ENCODE results near the gene RNPEPL1.
"Not testable (repeated sequence)": the region's sequence is repeated elsewhere in the genome, so short reads cannot be mapped to it uniquely, and the experiment has no call there.

RNPEPL1 gene

GRCh38 chr2:240538031-240538780 lies 30.1 kb upstream of the RNPEPL1 start:
- DNase-seq (ENCODE audit: low read depth), result no peak
- no peak overlapping the region for H3K4me3 ChIP-seq (ENCODE audit: low read depth, low read length)
- TF ChIP-seq CTCF (IDR thresholded peaks at IDR 0.05; ENCODE audit: low read depth, low read length), result no peak
- TF ChIP-seq MYC (IDR thresholded peaks at IDR 0.05; ENCODE audit: low read depth, low read length), result no peak
- no peak for TF ChIP-seq POLR2A (IDR thresholded peaks at IDR 0.05; ENCODE audit: extremely low read depth, insufficient read length)
- no peak for TF ChIP-seq MAX (IDR thresholded peaks at IDR 0.05; ENCODE audit: low read depth, low read length)

- not testable (repeated sequence) for H3K4me3 ChIP-seq (ENCODE audit: low read depth, low read length); DNase-seq (ENCODE audit: low read depth)
These were observed 29.2 kb upstream of the RNPEPL1 start for GRCh38 chr2:240539101-240539500.

- no peak for DNase-seq (ENCODE audit: low read depth)
- TF ChIP-seq POLR2A (IDR thresholded peaks at IDR 0.05; ENCODE audit: extremely low read depth, insufficient read length) (no peak), CTCF (IDR thresholded peaks at IDR 0.05; ENCODE audit: low read depth, low read length) (no peak), MYC (IDR thresholded peaks at IDR 0.05; ENCODE audit: low read depth, low read length) (no peak), MAX (IDR thresholded peaks at IDR 0.05; ENCODE audit: low read depth, low read length) (no peak)
- no peak overlapping the region for H3K4me3 ChIP-seq (ENCODE audit: low read depth, low read length)
These were observed 28.4 kb upstream of the RNPEPL1 start for GRCh38 chr2:240539906-240540305.

- no peak overlapping the region for H3K4me3 ChIP-seq (ENCODE audit: low read depth, low read length)
- no peak for DNase-seq (ENCODE audit: low read depth)
These were observed 17.0 kb upstream of the RNPEPL1 start for GRCh38 chr2:240551288-240551687.

GRCh38 chr2:240551811-240552210 lies 16.5 kb upstream of the RNPEPL1 start:
- no peak overlapping the region for H3K4me3 ChIP-seq (ENCODE audit: low read depth, low read length)
- DNase-seq (ENCODE audit: low read depth), result no peak
- TF ChIP-seq POLR2A (IDR thresholded peaks at IDR 0.05; ENCODE audit: extremely low read depth, insufficient read length), result no peak
- no peak for TF ChIP-seq CTCF (IDR thresholded peaks at IDR 0.05; ENCODE audit: low read depth, low read length)
- TF ChIP-seq MAX (IDR thresholded peaks at IDR 0.05; ENCODE audit: low read depth, low read length), result no peak
- no peak for TF ChIP-seq MYC (IDR thresholded peaks at IDR 0.05; ENCODE audit: low read depth, low read length)

More at GRCh38 chr2:240551288-240551687, 17.0 kb upstream of the RNPEPL1 start:
- no peak for TF ChIP-seq CTCF (IDR thresholded peaks at IDR 0.05; ENCODE audit: low read depth, low read length)
- no peak for TF ChIP-seq MYC (IDR thresholded peaks at IDR 0.05; ENCODE audit: low read depth, low read length)
- no peak for TF ChIP-seq POLR2A (IDR thresholded peaks at IDR 0.05; ENCODE audit: extremely low read depth, insufficient read length)
- no peak for TF ChIP-seq MAX (IDR thresholded peaks at IDR 0.05; ENCODE audit: low read depth, low read length)

- DNase-seq (ENCODE audit: low read depth), result no peak
- no peak for TF ChIP-seq MYC (IDR thresholded peaks at IDR 0.05; ENCODE audit: low read depth, low read length)
- no peak for TF ChIP-seq POLR2A (IDR thresholded peaks at IDR 0.05; ENCODE audit: extremely low read depth, insufficient read length)
- no peak for TF ChIP-seq CTCF (IDR thresholded peaks at IDR 0.05; ENCODE audit: low read depth, low read length)
- no peak for TF ChIP-seq MAX (IDR thresholded peaks at IDR 0.05; ENCODE audit: low read depth, low read length)
- H3K4me3 ChIP-seq (ENCODE audit: low read depth, low read length), result no peak overlapping the region
These were observed 14.3 kb upstream of the RNPEPL1 start for GRCh38 chr2:240553956-240554480.

All from NB4 (cell line).